MV-4-11 (cell line): Measurements from ENCODE around the gene RINL.
"Not testable (repeated sequence)": the region's sequence is repeated elsewhere in the genome, so short reads cannot be mapped to it uniquely, and the experiment has no call there.

Source experiments
- DNase-seq: peaks from one replicate; lab custom pipeline; 2025; lab: John Stamatoyannopoulos, UW

Gene RINL

DNA sequence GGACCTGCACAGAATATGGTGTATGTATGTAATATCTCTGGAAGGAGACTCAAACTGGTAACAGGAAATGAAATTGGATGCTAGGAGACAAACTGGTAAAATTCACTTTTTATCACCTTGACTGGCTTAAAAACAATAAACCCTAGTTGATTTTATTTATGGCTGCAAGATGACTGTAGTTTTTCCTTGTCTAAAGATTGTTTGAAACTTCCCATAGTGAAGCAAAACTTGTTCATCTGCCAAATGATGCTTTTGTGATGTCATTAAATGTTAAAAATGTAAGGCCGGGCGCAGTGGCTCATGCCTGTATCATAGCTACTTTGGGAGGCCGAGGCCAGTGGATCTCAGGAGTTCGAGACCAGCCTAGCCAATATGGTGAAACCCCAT, 44.0 kb downstream of the RINL start:
- DNase-seq = no peak

DNA sequence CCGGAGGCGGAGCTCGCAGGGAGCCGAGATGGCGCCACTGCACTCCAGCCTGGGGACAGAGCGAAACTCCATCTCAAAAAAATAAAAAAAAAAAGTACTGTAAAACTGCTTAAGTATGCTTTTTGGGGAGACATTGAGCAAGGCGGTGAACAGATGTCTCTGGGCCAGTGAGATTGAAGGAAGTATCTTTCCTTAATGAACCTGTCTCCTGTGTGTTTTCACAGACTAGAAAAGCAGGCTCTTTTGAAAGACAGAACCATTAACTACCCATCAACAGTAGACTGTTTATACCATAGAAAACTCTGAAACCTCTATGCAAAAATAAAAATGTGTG, 45.0 kb downstream of the RINL start:
- DNase-seq = peak; percentile 35

DNA sequence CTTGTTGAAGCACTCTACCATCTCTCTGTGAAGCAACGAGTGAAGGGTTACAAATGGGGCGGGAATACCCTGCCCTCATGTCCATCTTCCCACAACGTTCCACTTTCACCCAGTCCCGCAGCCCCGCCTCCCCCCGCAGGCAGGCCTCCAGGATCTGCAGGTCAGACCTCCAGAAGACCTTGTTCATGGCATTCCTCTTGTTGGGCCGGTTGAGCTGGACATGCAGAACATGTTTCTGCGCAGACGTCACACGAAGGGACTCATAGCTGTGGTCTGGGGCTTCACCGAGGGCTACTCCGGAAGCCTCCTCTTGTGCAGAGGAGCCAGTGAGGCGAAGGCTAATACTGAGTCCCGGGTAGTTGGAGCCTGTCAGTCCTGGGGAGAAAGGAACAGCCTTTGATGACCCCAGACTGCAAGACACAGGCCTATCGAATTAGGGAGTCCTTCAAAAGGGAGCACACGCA, 46.9 kb downstream of the RINL start:
- DNase-seq = peak; percentile 70

DNA sequence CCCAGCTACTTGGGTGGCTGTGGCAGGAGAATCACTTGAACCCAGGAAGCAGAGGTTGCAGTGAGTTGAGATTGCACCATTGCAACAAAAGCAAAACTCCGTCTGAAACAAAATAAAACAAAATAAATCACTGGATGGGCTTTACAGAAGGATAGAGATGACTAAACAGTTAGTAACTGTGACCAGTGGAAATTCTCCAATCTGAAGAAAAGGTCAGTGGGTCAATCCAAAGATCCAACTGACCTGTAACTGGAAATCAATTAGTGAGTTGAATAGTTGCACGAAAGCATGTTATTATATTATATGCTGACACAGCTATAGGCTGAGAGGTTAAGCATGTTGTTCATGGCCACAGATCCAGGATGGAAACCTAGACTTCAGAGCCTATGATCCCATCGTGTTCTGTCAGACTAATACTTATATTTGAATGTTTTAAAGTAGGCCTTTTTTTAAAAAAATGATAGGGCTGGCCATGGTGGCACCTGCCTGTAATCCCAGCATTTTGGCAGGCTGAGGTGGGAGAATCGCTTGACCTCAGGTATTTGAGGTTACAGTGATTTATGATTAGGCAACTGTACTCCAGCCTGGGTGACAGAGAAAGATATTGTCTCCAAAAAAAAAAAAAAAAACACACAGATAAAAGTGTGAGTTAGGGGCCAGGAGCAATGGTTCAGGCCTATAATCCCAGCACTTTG, 47.9 kb downstream of the RINL start:
- DNase-seq = no peak

DNA sequence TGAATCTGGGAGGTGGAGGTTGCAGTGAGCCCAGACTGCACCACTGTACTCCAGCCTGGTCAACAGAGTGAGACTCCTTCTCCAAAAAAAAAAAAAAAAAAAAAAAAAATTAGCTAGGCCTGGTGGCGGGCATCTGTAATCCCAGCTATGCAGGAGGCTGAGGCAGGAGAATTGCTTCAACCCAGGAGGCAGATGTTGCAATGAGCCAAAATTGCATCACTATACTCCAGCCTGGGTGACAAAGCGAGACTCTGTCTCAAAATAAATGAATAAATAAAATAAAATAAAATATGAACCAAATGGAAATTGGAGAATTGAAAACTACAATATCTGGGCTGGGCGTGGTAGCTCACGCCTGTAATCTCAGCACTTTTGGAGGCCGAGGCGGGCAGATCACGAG, 48.9 kb downstream of the RINL start:
- DNase-seq = peak; percentile 82

DNA sequence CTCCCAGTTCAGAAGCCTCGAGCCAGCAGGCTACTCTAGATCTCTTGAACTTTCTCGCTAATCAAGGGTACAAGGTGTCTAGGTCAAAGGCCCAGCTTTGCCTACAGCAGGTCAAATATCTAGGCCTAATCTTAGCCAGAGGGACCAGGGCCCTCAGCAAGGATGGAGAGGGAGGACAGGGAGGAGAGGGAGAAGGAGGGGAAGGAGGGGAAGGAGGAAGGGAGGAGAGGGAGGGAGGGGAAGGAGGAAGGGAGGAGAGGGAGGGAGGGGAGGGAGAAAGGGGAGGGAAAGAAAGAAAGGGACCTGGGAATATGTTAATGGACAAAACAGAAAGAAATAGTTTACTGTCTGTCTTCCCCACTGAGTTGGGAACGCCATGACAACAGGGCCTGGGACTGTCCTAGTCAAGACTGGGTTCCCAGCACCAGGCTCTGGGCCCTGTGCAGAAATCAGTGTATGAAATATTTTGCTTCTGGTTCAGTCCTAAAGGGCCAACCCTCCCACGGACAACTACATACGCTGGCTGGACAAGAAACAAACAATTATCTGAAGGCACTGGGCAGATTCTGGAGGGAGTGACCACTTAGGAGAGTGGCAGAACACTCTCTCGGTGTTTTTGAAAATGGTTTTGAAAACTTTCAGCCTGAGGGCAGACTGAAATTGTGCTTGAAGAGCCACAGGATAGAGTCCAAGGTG, 51.1 kb downstream of the RINL start:
- no peak for DNase-seq

DNA sequence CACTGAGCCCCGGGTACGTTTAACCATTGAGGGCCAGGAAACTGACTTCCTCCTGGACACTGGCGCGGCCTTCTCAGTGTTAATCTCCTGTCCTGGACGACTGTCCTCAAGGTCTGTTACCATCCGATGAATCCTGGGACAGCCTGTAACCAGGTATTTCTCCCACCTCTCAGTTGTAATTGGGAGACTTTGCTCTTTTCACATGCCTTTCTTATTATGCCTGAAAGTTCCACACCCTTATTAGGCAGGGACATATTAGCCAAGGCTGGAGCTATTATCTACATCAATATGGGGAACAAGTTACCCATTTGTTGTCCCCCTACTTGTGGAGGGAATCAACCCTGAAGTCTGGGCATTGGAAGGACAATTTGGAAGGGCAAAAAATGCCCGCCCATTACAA, 52.1 kb downstream of the RINL start:
- not testable (repeated sequence) for DNase-seq

DNA sequence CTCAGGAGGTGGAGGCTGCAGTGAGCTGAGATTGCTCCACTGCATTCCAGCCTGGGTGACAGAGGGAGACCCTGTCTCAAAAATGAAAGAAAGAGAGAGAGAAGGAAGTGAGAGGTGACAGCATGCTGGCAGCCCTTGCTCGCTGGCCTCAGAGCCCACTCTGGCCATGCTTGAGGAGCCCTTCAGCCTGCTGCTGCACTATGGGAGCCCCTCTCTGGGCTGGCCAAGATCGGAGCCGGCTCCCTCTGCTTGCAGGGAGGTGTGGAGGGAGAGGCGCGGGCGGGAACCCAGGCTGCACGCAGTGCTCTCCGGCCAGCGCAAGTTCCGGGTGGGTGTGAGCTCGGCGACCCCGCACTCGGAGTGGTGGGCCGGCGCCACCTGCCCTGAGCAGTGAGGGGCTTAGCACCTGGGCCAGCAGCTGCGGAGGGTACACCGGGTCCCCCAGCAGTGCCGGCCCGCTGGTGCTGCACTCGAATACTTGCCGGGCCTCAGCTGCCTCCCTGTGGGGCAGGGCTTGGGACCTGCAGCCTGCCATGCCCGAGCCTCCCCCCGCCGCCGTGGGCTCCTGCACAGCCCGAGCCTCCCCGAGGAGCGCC, 56.7 kb downstream of the RINL start:
- not testable (repeated sequence) for DNase-seq

DNA sequence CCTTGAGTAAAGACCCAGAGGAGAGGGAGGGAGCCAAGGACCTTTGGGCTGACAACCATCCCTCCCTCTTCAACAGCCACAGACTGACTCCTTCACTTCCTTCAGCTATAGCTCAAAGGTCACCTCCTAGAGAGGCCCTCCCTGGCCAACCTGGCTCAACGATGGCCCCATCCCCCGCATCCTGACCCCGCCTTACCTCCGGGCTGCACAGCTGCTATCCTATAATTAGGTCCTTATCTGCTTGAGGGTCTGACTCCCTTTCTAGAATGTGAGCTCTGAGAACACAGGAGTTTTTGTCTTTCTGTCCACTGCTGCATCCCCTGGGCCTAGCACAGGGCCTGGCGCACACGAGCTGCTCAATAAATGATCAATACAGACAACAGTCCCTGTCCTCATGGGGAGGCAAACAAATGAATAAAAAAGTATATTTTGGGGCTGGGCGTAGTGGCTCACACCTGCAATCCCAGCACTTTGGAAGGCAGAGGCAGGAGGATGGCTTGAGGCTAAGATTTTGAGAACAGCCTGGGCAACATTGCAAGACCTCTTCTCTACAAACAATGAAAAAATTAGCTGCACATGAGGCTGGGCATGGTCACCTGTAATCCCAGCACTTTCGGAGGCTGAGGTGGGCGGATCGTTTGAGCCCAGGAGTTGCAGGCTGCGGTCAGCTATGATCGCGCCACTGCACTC, 58.7 kb downstream of the RINL start:
- no peak for DNase-seq
